WI38 (cell line): ENCODE results near the gene CAVIN1.
"Not testable (repeated sequence)": the region's sequence is repeated elsewhere in the genome, so short reads cannot be mapped to it uniquely, and the experiment has no call there.

ENCODE experiments used
- H3K4me3 ChIP-seq: 2 replicates; pipeline ENCODE4 v1.5.1; 2011; ENCODE audit warnings: low read depth, mild to moderate bottlenecking, control low read depth, low read length
- TF ChIP-seq, protein P1 (sequence below): IDR thresholded peaks from 2 replicates; pipeline ENCODE4 v1.5.1; 2012; ENCODE audit warnings: low read depth, mild to moderate bottlenecking, control low read depth, low read length

CAVIN1 gene

DNA sequence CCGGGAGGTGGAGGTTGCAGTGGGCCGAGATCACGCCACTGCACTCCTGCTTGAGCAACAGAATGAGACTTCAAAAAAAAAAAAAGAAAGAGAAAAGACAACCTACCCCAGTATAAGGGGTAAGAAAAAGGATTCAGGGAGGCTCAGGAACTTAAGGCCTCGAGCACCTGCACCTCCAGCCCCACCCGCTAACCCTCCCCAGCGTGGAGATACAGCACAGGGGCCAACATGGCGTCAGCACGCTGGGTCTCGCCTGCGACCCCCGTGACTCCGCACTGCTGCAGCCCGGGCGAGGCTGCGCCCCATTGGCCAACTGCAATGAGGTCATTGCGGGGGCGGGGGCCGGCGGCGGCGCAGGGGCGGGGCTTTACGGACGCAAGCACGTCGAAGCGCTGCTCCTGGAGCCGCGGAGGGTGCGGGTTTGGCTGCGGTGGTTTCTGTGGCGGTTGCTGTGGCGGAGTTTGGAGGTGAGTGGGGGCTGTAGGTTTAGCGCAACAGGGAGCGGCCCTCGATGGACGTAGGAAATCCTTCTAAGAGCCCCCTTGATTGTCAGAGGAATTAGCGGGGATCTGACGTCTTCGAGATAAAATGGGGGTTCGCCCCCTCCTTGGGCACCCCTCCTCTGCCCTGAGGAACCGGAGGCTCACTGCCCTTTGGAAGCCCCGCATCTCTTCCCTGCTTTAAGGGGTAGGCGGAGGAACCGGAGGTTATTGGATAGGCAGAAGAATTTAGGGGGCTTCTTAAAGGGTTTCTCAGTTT lies 35.6 kb upstream of the CAVIN1 start, which contains the start of gene ATP6V0A1:
Gene ATP6V0A1, plus strand, starts transcription at position 382 of the 759 bp plus-strand sequence. CDS start 2,017 bp downstream, outside the sequence.
- H3K4me3 ChIP-seq = peak within 1 kb of the TSS; percentile 94
- TF ChIP-seq, protein P1, sequence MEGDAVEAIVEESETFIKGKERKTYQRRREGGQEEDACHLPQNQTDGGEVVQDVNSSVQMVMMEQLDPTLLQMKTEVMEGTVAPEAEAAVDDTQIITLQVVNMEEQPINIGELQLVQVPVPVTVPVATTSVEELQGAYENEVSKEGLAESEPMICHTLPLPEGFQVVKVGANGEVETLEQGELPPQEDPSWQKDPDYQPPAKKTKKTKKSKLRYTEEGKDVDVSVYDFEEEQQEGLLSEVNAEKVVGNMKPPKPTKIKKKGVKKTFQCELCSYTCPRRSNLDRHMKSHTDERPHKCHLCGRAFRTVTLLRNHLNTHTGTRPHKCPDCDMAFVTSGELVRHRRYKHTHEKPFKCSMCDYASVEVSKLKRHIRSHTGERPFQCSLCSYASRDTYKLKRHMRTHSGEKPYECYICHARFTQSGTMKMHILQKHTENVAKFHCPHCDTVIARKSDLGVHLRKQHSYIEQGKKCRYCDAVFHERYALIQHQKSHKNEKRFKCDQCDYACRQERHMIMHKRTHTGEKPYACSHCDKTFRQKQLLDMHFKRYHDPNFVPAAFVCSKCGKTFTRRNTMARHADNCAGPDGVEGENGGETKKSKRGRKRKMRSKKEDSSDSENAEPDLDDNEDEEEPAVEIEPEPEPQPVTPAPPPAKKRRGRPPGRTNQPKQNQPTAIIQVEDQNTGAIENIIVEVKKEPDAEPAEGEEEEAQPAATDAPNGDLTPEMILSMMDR = no peak

DNA sequence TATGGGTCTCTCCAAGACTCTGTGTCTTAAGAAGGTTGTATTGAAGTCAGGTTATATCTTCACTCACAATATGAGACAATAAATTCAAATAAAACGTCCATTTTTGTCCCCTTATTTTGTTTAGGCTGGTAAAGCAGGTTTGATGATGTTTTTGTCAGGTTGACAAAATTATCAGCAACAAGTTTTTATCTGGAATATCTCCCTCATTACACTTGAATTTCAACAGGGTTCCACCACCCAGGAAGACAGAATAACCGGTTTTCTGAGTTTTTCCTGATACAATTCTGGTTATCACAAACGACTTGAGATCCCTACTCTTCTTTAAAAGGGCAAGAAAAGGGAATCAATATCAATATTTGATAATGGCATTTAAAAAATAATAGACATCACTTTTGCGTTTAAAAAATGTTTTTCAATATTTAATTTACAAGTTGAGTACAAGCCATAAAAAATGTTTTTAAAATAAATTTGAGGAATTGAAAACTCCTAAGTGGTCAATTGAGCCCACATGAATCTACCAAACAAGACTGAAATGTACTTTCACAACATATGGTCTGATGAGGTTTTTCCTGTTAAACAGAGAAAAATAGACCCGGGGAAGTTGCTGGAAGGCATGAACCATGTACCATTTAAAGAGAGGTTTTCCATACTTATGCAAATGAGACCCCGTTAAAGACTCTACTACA lies 34.2 kb upstream of the CAVIN1 start:
- no peak overlapping the region for H3K4me3 ChIP-seq

DNA sequence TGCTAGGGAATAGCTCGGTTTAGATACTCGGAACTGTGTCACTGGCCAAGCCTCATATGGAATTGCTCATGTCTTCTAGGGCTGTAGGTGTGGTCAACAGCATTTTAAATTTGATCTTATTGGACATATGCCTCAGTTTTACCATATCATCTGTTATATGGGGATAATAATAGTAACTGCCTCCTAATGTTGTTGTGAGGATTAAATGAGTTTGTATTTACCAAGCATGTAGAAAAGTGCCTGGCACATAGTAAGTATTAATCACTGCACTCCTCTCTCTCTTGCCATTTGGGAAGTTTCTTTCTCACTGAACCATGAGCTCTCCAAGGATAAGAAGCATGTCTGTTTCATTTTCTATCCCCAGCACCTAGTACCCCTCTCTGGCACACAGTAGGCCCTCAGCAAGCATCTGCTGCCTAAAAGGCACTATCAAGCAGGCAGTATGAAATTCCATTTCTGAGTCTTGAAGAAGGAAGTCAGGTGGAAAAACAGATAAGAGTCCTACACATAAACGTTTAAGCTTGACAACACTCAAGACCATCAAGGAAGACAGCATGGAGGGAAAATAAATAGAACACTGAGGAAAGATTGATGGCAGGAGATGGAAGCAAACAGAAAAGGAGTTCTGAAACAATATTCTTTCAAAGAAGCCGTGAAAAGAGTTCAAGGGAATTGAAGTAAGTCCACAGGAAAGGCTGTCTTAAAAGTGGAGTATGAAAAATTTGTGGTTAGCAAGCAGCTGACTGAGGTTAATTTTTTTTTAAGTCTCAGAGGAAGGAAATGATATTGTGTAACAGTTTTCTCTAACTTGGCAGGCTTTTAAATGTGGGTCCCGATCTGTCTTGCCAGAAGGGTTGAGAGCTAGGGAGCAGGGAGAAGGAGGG lies 33.4 kb upstream of the CAVIN1 start:
- no peak overlapping the region for H3K4me3 ChIP-seq
- TF ChIP-seq, protein P1 = no peak

More for the DNA sequence above, 34.2 kb upstream of the CAVIN1 start:
- TF ChIP-seq, protein P1 = no peak

GRCh38 chr17:42454987-42455386 lies 31.9 kb upstream of the CAVIN1 start:
- not testable (repeated sequence) for H3K4me3 ChIP-seq

DNA sequence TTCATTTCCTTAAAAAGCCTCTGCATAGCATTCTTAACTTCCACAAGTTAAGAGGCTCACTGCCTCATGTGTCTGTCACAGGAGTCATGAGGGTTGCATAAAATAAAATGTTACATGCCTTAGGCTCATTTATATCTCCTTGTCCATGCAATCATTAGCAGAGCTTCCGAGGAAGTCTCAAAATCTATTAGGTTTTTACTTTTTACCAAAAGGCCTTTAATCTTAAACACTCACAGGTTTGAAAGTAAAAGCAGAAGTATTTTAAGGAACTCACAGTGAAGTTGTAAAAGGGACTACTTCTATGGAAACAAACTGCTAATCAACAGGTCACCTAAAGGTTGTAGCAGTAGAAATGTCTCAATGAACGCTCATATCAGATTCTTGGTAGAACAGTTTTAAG lies 30.4 kb upstream of the CAVIN1 start:
- TF ChIP-seq, protein P1 = no peak
- H3K4me3 ChIP-seq = no peak overlapping the region

GRCh38 chr17:42451270-42451669 lies 28.2 kb upstream of the CAVIN1 start:
- H3K4me3 ChIP-seq = not testable (repeated sequence)

GRCh38 chr17:42449838-42450237 lies 26.8 kb upstream of the CAVIN1 start:
- not testable (repeated sequence) for H3K4me3 ChIP-seq

GRCh38 chr17:42449176-42449575 lies 26.1 kb upstream of the CAVIN1 start:
- H3K4me3 ChIP-seq = not testable (repeated sequence)

DNA sequence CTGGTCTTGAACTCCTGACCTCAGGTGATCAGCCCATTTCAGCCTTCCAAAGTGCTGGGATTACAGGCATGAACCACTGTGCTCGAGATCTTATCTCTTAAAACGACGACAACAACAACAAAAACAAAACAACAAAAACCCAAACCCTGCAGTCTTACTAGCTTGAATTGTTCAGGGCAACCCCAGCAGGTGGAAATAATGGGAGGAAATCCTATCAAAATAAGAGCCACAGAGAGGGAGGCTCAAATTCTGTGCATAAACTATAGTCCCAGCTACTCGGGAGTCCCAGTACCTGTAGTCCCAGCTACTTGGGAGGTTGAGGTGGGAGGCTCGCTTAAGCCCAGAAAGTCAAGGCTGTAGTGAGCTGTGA lies 19.1 kb upstream of the CAVIN1 start:
- TF ChIP-seq, protein P1 = no peak
- H3K4me3 ChIP-seq = no peak overlapping the region
